ENCODE results near the gene ZDHHC11.
"Not testable (repeated sequence)": the region's sequence is repeated elsewhere in the genome, so short reads cannot be mapped to it uniquely, and the experiment has no call there.

DNA sequence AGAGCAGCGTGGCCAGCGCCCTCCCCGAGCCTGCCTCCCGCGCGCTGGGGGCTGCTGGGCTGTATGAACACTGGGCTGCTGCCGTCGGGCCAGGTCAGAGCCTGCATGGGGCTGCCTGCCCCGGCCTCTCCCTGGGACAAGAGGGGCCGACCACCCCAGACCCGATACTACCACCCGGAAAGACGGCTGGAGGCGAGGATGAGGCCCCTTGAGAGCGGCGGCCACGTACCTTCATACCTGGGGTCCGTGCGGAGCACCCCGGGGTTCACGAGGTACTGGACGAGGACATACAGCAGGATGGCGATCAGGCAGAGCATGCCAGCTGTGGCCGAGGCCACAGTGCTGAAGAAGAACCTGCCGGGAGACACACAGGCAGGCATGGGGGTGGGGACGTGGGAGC is 7.4 kb downstream of the ZDHHC11 start:
- TF ChIP-seq, protein P1, sequence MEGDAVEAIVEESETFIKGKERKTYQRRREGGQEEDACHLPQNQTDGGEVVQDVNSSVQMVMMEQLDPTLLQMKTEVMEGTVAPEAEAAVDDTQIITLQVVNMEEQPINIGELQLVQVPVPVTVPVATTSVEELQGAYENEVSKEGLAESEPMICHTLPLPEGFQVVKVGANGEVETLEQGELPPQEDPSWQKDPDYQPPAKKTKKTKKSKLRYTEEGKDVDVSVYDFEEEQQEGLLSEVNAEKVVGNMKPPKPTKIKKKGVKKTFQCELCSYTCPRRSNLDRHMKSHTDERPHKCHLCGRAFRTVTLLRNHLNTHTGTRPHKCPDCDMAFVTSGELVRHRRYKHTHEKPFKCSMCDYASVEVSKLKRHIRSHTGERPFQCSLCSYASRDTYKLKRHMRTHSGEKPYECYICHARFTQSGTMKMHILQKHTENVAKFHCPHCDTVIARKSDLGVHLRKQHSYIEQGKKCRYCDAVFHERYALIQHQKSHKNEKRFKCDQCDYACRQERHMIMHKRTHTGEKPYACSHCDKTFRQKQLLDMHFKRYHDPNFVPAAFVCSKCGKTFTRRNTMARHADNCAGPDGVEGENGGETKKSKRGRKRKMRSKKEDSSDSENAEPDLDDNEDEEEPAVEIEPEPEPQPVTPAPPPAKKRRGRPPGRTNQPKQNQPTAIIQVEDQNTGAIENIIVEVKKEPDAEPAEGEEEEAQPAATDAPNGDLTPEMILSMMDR (IDR thresholded peaks at IDR 0.05; ENCODE audit: low read depth, low read length), result not testable (repeated sequence)
- not testable (repeated sequence) for TF ChIP-seq EZH2phosphoT487 (IDR thresholded peaks at IDR 0.05; ENCODE audit: low read depth)

All from OCI-LY3 (cell line).